ENCODE data around the gene RBMX2.
"Not testable (repeated sequence)": the region's sequence is repeated elsewhere in the genome, so short reads cannot be mapped to it uniquely, and the experiment has no call there.

The RBMX2 gene

GRCh38 chrX:130418066-130418465, 16.3 kb downstream of the RBMX2 start:
- in situ Hi-C loops (cut with HindIII; ENCODE audit: low pct_unique_long_range_greater_than_20kb, low sequenced_read_pairs) = no loop called here
- TF ChIP-seq JUND (IDR thresholded peaks at IDR 0.05; ENCODE audit: low read depth) = no peak
- no peak for DNase-seq (ENCODE audit: low read depth in 1 of 2, low spot score in 1 of 2)

- TF ChIP-seq JUND (IDR thresholded peaks at IDR 0.05; ENCODE audit: low read depth) = no peak
- in situ Hi-C loops (cut with HindIII; ENCODE audit: low pct_unique_long_range_greater_than_20kb, low sequenced_read_pairs) = no loop called here
- no peak for DNase-seq (ENCODE audit: low read depth in 1 of 2, low spot score in 1 of 2)
Measured at GRCh38 chrX:130418740-130419139, 17.0 kb downstream of the RBMX2 start.

GRCh38 chrX:130419263-130419662, 17.5 kb downstream of the RBMX2 start:
- in situ Hi-C loops (cut with HindIII; ENCODE audit: low pct_unique_long_range_greater_than_20kb, low sequenced_read_pairs) = no loop called here
- no peak for DNase-seq (ENCODE audit: low read depth in 1 of 2, low spot score in 1 of 2)
- TF ChIP-seq JUND (IDR thresholded peaks at IDR 0.05; ENCODE audit: low read depth) = no peak

- no peak for TF ChIP-seq JUND (IDR thresholded peaks at IDR 0.05; ENCODE audit: low read depth)
- in situ Hi-C loops (cut with HindIII; ENCODE audit: low pct_unique_long_range_greater_than_20kb, low sequenced_read_pairs) = no loop called here
- DNase-seq (ENCODE audit: low read depth in 1 of 2, low spot score in 1 of 2) = no peak
Measured at GRCh38 chrX:130426531-130426930, 24.7 kb downstream of the RBMX2 start.

- DNase-seq (ENCODE audit: low read depth in 1 of 2, low spot score in 1 of 2); in situ Hi-C loops (cut with HindIII; ENCODE audit: low pct_unique_long_range_greater_than_20kb, low sequenced_read_pairs): not testable (repeated sequence)
Measured at GRCh38 chrX:130429236-130429635, 27.4 kb downstream of the RBMX2 start.

- in situ Hi-C loops (cut with HindIII; ENCODE audit: low pct_unique_long_range_greater_than_20kb, low sequenced_read_pairs) = no loop called here
- TF ChIP-seq JUND (IDR thresholded peaks at IDR 0.05; ENCODE audit: low read depth) = no peak
- DNase-seq (ENCODE audit: low read depth in 1 of 2, low spot score in 1 of 2) = no peak
Measured at GRCh38 chrX:130435937-130436336, 34.1 kb downstream of the RBMX2 start.

GRCh38 chrX:130437996-130438395, 36.2 kb downstream of the RBMX2 start:
- DNase-seq (ENCODE audit: low read depth in 1 of 2, low spot score in 1 of 2) = not testable (repeated sequence)

GRCh38 chrX:130443875-130444274, 42.1 kb downstream of the RBMX2 start:
- no peak for TF ChIP-seq JUND (IDR thresholded peaks at IDR 0.05; ENCODE audit: low read depth)
- no peak for DNase-seq (ENCODE audit: low read depth in 1 of 2, low spot score in 1 of 2)
- in situ Hi-C loops (cut with HindIII; ENCODE audit: low pct_unique_long_range_greater_than_20kb, low sequenced_read_pairs) = no loop called here

More at GRCh38 chrX:130437996-130438395, 36.2 kb downstream of the RBMX2 start:
- in situ Hi-C loops (cut with HindIII; ENCODE audit: low pct_unique_long_range_greater_than_20kb, low sequenced_read_pairs) = not testable (repeated sequence)

GRCh38 chrX:130444641-130445336, 43.0 kb downstream of the RBMX2 start:
- DNase-seq (ENCODE audit: low read depth in 1 of 2, low spot score in 1 of 2) = no peak
- no peak for TF ChIP-seq JUND (IDR thresholded peaks at IDR 0.05; ENCODE audit: low read depth)
- in situ Hi-C loops (cut with HindIII; ENCODE audit: low pct_unique_long_range_greater_than_20kb, low sequenced_read_pairs) = no loop called here

- no peak for DNase-seq (ENCODE audit: low read depth in 1 of 2, low spot score in 1 of 2)
- TF ChIP-seq JUND (IDR thresholded peaks at IDR 0.05; ENCODE audit: low read depth) = no peak
- in situ Hi-C loops (cut with HindIII; ENCODE audit: low pct_unique_long_range_greater_than_20kb, low sequenced_read_pairs) = no loop called here
Measured at GRCh38 chrX:130446974-130447373, 45.2 kb downstream of the RBMX2 start.
